ENCODE measurements around the gene TTC34.

The TTC34 gene

GRCh38 chr1:2614145-2614544 is 187.3 kb downstream of the TTC34 start:
- Histone ChIP-seq H2AFZ (ENCODE audit: low read depth, low read length, severe bottlenecking) (no peak overlapping the region), H3K9me2 (replicated peaks; ENCODE audit: insufficient read depth, low read length) (no peaks in the 10 kb centered on the region), H3K79me2 (ENCODE audit: insufficient read depth, low read length) (no peaks in the 10 kb centered on the region), H3K9me3 (ENCODE audit: insufficient read depth, low read length) (no peaks in the 10 kb centered on the region), H3K4me2 (ENCODE audit: low read depth, low read length, poor library complexity, severe bottlenecking) (no peak overlapping the region), H4K20me1 (ENCODE audit: low read depth, low read length) (no peaks in the 10 kb centered on the region), H3K9ac (ENCODE audit: low read length) (no peak overlapping the region), H3K27me3 (ENCODE audit: low read length) (no peaks in the 10 kb centered on the region), H3K27ac (ENCODE audit: low read depth, low read length) (no peak overlapping the region), H3K4me3 (ENCODE audit: insufficient read depth, low read length, poor library complexity, severe bottlenecking) (no peak overlapping the region), H3F3A (ENCODE audit: insufficient read depth) (no peaks in the 10 kb centered on the region), H3K36me3 (ENCODE audit: low read length) (no peaks in the 10 kb centered on the region)
- TF ChIP-seq CTCF (IDR thresholded peaks at IDR 0.05; ENCODE audit: insufficient read depth, low read length, poor library complexity, severe bottlenecking), result no peak
- TF ChIP-seq EZH2phosphoT487 (conservative IDR thresholded peaks at IDR 0.05; ENCODE audit: low read length), result no peak

- Histone ChIP-seq H3F3A (ENCODE audit: insufficient read depth) (no peaks in the 10 kb centered on the region), H3K9ac (ENCODE audit: low read length) (no peak overlapping the region), H3K27ac (ENCODE audit: low read depth, low read length) (no peak overlapping the region), H3K9me2 (replicated peaks; ENCODE audit: insufficient read depth, low read length) (no peaks in the 10 kb centered on the region), H3K4me2 (ENCODE audit: low read depth, low read length, poor library complexity, severe bottlenecking) (no peak overlapping the region), H3K79me2 (ENCODE audit: insufficient read depth, low read length) (no peaks in the 10 kb centered on the region), H3K27me3 (ENCODE audit: low read length) (no peaks in the 10 kb centered on the region), H2AFZ (ENCODE audit: low read depth, low read length, severe bottlenecking) (no peak overlapping the region), H3K9me3 (ENCODE audit: insufficient read depth, low read length) (no peaks in the 10 kb centered on the region), H3K4me3 (ENCODE audit: insufficient read depth, low read length, poor library complexity, severe bottlenecking) (no peak overlapping the region), H3K36me3 (ENCODE audit: low read length) (no peaks in the 10 kb centered on the region), H4K20me1 (ENCODE audit: low read depth, low read length) (no peaks in the 10 kb centered on the region)
- TF ChIP-seq EZH2phosphoT487 (conservative IDR thresholded peaks at IDR 0.05; ENCODE audit: low read length), result no peak
- TF ChIP-seq CTCF (IDR thresholded peaks at IDR 0.05; ENCODE audit: insufficient read depth, low read length, poor library complexity, severe bottlenecking), result no peak
Observed at GRCh38 chr1:2612591-2613365, 188.7 kb downstream of the TTC34 start.

- TF ChIP-seq CTCF (IDR thresholded peaks at IDR 0.05; ENCODE audit: insufficient read depth, low read length, poor library complexity, severe bottlenecking) (no peak), EZH2phosphoT487 (conservative IDR thresholded peaks at IDR 0.05; ENCODE audit: low read length) (no peak)
- no peak overlapping the region for H3K27ac ChIP-seq (ENCODE audit: low read depth, low read length)
- H2AFZ ChIP-seq (ENCODE audit: low read depth, low read length, severe bottlenecking), result no peak overlapping the region
- no peaks in the 10 kb centered on the region for H4K20me1 ChIP-seq (ENCODE audit: low read depth, low read length)
- no peak overlapping the region for H3K4me3 ChIP-seq (ENCODE audit: insufficient read depth, low read length, poor library complexity, severe bottlenecking)
- H3F3A ChIP-seq (ENCODE audit: insufficient read depth), result no peaks in the 10 kb centered on the region
- no peak overlapping the region for H3K4me2 ChIP-seq (ENCODE audit: low read depth, low read length, poor library complexity, severe bottlenecking)
- H3K9me3 ChIP-seq (ENCODE audit: insufficient read depth, low read length), result no peaks in the 10 kb centered on the region
- H3K9ac ChIP-seq (ENCODE audit: low read length), result no peak overlapping the region
- no peaks in the 10 kb centered on the region for H3K27me3 ChIP-seq (ENCODE audit: low read length)
- no peaks in the 10 kb centered on the region for H3K79me2 ChIP-seq (ENCODE audit: insufficient read depth, low read length)
- no peaks in the 10 kb centered on the region for H3K9me2 ChIP-seq (replicated peaks; ENCODE audit: insufficient read depth, low read length)
- H3K36me3 ChIP-seq (ENCODE audit: low read length), result no peaks in the 10 kb centered on the region
Observed at GRCh38 chr1:2611621-2612437, 189.7 kb downstream of the TTC34 start.

Data from SU-DHL-6 (cell line).